HepG2 (cell line): ENCODE results near the gene COQ4. TPM values are rescaled to one million over a fixed set of nuclear protein-coding genes. Genes with fewer than 3 reads are reported as not detected.

Experiments
- HOXA9 ChIP-seq: sonication (generic); formaldehyde crosslinking; IDR thresholded peaks from 2 replicates; pipeline ENCODE4 v1.8.1; 2022; ENCODE audit warnings: missing genetic modification reagents, mild to moderate bottlenecking, moderate library complexity, borderline replicate concordance
- SOX13 ChIP-seq, 3 experiments: fragments of 450-650 bp in 1 of 3; sonication (generic) in 1 of 3; formaldehyde crosslinking in 1 of 3; IDR thresholded peaks in 2 of 3; conservative IDR thresholded peaks in 1 of 3; 2 replicates each; pipeline versions ENCODE4 v1.5.0 to v1.6.1; 2016 to 2020; ENCODE audit warnings: antibody characterized with exemption in 1 of 3, mild to moderate bottlenecking in 1 of 3, missing compliant biosample characterization in 1 of 3, missing genetic modification reagents in 1 of 3, moderate library complexity in 1 of 3
- ZNF234 ChIP-seq: sonication (generic); formaldehyde crosslinking; conservative IDR thresholded peaks from 2 replicates; pipeline ENCODE4 v1.5.1; 2020; ENCODE audit warnings: mild to moderate bottlenecking, missing genetic modification reagents
- polyA plus RNA-seq, 8 experiments: library from polyadenylated mRNA; depleted of rRNA in 3 of 8; stranded (reverse) in 7 of 8; unstranded in 1 of 8; fragments of >200 nt; fragmentation: Illumina TruSeq in 4 of 8; extraction: Trizol in 4 of 8; gene quantifications; 2 replicates each; pipeline versions ENCODE4 v1.2.1 to v1.2.3, GENCODE V29; 2011 to 2016; ENCODE audit warnings: low read depth in 4 of 8, missing spikeins in 1 of 8, mixed read lengths in 1 of 8; ENCODE audit not compliant: insufficient read depth in 1 of 8
- total RNA-seq, 5 experiments: library from RNA; depleted of rRNA; stranded (reverse); fragments of >200 nt; fragmentation: Illumina TruSeq; extraction: Trizol; gene quantifications; 2 replicates each; pipeline ENCODE4 v1.2.3, GENCODE V29; 2016; ENCODE audit warnings: low read depth in 1 of 5
- TF ChIP-seq, protein P1 (sequence below): sonication (generic); formaldehyde crosslinking; IDR thresholded peaks from 2 replicates; pipeline ENCODE4 v1.4.0; 2020; ENCODE audit warnings: missing genetic modification reagents, borderline replicate concordance
- TF ChIP-seq, protein P2 (sequence below): sonication (generic); formaldehyde crosslinking; IDR thresholded peaks from 2 replicates; pipeline ENCODE4 v1.5.0; 2020; ENCODE audit warnings: mild to moderate bottlenecking, missing genetic modification reagents
- TF ChIP-seq, protein P3 (sequence below): IDR thresholded peaks from 2 replicates; pipeline ENCODE4 v1.6.1; 2012; ENCODE audit warnings: low read length, improper control_type of control experiment
- TF ChIP-seq, protein P4 (sequence below): IDR thresholded peaks from 2 replicates; pipeline ENCODE4 v1.6.1; 2016; ENCODE audit warnings: low read depth, control low read depth
- TF ChIP-seq, protein P5 (sequence below): sonication (generic); formaldehyde crosslinking; IDR thresholded peaks from 2 replicates; pipeline ENCODE4 v1.4.0; 2020; ENCODE audit warnings: missing genetic modification reagents, mild to moderate bottlenecking, borderline replicate concordance
- TF ChIP-seq, protein P6 (sequence below): sonication (generic); formaldehyde crosslinking; IDR thresholded peaks from 2 replicates; pipeline ENCODE4 v1.8.1; 2022; ENCODE audit warnings: low read depth, mild to moderate bottlenecking, missing genetic modification reagents

Gene COQ4
- total and polyA plus RNA-seq, 2 of the 13 experiments (the other 11 are each of a cell fraction or from before 2014, with no cell fraction given): 26.1 to 36.0 TPM

DNA sequence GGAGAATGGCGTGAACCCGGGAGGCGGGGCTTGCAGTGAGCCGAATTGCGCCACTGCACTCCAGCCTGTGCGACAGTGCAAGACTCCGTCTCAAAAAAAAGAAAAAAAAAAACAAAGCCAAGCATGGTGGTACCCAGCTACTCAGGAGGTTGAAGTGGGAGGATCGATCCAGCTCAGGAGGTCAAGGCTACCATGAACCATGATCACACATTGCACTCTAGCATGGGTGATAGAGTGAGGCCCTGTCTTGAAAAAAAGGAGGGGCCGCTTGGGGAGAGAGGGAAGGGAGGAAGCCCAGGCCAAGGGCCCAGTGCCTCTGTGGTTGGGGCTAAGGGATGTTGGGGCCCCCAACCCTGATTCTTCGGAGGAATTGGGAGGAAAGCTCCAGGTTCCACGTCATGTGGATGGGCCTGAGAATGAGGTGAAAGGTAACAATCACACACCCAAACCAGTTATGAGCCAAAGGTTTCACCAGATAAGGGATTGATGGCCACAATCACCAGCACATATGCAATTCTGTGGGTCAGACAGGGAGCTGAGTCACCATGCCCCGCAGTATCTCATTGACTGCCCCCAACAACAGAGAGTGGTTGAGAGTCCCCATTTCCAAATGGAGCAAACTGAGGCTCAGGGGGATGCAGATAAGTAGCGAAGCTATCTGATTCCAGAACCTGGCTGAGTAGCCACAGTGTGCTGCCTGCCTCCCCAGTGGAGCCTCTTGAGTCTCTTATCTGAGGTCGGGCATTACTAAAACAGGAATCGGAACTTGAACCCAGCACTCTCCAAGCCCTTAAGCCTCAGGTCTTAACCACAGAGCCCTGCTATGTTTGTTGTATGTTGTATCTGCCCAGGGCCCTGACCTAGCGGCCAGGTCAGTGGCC lies 26.1 kb upstream of the COQ4 start (continued):
- TF ChIP-seq, protein P1, sequence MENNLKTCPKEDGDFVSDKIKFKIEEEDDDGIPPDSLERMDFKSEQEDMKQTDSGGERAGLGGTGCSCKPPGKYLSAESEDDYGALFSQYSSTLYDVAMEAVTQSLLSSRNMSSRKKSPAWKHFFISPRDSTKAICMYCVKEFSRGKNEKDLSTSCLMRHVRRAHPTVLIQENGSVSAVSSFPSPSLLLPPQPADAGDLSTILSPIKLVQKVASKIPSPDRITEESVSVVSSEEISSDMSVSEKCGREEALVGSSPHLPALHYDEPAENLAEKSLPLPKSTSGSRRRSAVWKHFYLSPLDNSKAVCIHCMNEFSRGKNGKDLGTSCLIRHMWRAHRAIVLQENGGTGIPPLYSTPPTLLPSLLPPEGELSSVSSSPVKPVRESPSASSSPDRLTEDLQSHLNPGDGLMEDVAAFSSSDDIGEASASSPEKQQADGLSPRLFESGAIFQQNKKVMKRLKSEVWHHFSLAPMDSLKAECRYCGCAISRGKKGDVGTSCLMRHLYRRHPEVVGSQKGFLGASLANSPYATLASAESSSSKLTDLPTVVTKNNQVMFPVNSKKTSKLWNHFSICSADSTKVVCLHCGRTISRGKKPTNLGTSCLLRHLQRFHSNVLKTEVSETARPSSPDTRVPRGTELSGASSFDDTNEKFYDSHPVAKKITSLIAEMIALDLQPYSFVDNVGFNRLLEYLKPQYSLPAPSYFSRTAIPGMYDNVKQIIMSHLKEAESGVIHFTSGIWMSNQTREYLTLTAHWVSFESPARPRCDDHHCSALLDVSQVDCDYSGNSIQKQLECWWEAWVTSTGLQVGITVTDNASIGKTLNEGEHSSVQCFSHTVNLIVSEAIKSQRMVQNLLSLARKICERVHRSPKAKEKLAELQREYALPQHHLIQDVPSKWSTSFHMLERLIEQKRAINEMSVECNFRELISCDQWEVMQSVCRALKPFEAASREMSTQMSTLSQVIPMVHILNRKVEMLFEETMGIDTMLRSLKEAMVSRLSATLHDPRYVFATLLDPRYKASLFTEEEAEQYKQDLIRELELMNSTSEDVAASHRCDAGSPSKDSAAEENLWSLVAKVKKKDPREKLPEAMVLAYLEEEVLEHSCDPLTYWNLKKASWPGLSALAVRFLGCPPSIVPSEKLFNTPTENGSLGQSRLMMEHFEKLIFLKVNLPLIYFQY: no peak
- TF ChIP-seq SOX13 (IDR thresholded peaks at IDR 0.05) (no peak), SOX13 (CRISPR knock-in tag; conservative IDR thresholded peaks at IDR 0.05 in 1 of 2, IDR thresholded peaks at IDR 0.05 in 1 of 2) (peak in 1 of 2 experiments; percentile 40; a peak in 1 of 4 replicates), ZNF234 (CRISPR knock-in tag) (no peak), HOXA9 (CRISPR knock-in tag) (no peak)
- TF ChIP-seq, protein P2, sequence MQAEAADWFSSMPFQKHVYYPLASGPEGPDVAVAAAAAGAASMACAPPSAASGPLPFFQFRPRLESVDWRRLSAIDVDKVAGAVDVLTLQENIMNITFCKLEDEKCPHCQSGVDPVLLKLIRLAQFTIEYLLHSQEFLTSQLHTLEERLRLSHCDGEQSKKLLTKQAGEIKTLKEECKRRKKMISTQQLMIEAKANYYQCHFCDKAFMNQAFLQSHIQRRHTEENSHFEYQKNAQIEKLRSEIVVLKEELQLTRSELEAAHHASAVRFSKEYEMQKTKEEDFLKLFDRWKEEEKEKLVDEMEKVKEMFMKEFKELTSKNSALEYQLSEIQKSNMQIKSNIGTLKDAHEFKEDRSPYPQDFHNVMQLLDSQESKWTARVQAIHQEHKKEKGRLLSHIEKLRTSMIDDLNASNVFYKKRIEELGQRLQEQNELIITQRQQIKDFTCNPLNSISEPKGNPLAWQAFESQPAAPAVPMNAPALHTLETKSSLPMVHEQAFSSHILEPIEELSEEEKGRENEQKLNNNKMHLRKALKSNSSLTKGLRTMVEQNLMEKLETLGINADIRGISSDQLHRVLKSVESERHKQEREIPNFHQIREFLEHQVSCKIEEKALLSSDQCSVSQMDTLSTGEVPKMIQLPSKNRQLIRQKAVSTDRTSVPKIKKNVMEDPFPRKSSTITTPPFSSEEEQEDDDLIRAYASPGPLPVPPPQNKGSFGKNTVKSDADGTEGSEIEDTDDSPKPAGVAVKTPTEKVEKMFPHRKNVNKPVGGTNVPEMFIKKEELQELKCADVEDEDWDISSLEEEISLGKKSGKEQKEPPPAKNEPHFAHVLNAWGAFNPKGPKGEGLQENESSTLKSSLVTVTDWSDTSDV (CRISPR knock-in tag): no peak
- TF ChIP-seq, protein P3, sequence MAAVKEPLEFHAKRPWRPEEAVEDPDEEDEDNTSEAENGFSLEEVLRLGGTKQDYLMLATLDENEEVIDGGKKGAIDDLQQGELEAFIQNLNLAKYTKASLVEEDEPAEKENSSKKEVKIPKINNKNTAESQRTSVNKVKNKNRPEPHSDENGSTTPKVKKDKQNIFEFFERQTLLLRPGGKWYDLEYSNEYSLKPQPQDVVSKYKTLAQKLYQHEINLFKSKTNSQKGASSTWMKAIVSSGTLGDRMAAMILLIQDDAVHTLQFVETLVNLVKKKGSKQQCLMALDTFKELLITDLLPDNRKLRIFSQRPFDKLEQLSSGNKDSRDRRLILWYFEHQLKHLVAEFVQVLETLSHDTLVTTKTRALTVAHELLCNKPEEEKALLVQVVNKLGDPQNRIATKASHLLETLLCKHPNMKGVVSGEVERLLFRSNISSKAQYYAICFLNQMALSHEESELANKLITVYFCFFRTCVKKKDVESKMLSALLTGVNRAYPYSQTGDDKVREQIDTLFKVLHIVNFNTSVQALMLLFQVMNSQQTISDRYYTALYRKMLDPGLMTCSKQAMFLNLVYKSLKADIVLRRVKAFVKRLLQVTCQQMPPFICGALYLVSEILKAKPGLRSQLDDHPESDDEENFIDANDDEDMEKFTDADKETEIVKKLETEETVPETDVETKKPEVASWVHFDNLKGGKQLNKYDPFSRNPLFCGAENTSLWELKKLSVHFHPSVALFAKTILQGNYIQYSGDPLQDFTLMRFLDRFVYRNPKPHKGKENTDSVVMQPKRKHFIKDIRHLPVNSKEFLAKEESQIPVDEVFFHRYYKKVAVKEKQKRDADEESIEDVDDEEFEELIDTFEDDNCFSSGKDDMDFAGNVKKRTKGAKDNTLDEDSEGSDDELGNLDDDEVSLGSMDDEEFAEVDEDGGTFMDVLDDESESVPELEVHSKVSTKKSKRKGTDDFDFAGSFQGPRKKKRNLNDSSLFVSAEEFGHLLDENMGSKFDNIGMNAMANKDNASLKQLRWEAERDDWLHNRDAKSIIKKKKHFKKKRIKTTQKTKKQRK: no peak
- TF ChIP-seq, protein P4, sequence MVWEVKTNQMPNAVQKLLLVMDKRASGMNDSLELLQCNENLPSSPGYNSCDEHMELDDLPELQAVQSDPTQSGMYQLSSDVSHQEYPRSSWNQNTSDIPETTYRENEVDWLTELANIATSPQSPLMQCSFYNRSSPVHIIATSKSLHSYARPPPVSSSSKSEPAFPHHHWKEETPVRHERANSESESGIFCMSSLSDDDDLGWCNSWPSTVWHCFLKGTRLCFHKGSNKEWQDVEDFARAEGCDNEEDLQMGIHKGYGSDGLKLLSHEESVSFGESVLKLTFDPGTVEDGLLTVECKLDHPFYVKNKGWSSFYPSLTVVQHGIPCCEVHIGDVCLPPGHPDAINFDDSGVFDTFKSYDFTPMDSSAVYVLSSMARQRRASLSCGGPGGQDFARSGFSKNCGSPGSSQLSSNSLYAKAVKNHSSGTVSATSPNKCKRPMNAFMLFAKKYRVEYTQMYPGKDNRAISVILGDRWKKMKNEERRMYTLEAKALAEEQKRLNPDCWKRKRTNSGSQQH (CRISPR knock-in tag): no peak
- TF ChIP-seq, protein P5, sequence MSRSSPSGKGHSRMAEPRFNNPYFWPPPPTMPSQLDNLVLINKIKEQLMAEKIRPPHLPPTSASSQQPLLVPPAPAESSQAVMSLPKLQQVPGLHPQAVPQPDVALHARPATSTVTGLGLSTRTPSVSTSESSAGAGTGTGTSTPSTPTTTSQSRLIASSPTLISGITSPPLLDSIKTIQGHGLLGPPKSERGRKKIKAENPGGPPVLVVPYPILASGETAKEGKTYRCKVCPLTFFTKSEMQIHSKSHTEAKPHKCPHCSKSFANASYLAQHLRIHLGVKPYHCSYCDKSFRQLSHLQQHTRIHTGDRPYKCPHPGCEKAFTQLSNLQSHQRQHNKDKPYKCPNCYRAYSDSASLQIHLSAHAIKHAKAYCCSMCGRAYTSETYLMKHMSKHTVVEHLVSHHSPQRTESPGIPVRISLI: peak; percentile 94
- TF ChIP-seq, protein P6, sequence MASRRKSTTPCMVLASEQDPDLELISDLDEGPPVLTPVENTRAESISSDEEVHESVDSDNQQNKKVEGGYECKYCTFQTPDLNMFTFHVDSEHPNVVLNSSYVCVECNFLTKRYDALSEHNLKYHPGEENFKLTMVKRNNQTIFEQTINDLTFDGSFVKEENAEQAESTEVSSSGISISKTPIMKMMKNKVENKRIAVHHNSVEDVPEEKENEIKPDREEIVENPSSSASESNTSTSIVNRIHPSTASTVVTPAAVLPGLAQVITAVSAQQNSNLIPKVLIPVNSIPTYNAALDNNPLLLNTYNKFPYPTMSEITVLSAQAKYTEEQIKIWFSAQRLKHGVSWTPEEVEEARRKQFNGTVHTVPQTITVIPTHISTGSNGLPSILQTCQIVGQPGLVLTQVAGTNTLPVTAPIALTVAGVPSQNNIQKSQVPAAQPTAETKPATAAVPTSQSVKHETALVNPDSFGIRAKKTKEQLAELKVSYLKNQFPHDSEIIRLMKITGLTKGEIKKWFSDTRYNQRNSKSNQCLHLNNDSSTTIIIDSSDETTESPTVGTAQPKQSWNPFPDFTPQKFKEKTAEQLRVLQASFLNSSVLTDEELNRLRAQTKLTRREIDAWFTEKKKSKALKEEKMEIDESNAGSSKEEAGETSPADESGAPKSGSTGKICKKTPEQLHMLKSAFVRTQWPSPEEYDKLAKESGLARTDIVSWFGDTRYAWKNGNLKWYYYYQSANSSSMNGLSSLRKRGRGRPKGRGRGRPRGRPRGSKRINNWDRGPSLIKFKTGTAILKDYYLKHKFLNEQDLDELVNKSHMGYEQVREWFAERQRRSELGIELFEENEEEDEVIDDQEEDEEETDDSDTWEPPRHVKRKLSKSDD: no peak
